Stimulated activated CD4-positive, alpha-beta T cell treated with anti-CD3 and anti-CD28 coated beads, Interleukin-4, amount 100 ng/mL, for 4 hours (primary cell): Measurements from ENCODE around the gene MEG3.

Experiments used
- DNase-seq, 2 experiments: peaks; one replicate each; pipeline ENCODE4 v3.0.0-alpha.2; 2020

MEG3 gene

GRCh38 chr14:100834082-100834793, 8.3 kb downstream of the MEG3 start:
- DNase-seq: no peak

GRCh38 chr14:100834794-100835547, 9.1 kb downstream of the MEG3 start:
- DNase-seq: no peak

- no peak for DNase-seq
Measured at GRCh38 chr14:100835548-100836310, 9.8 kb downstream of the MEG3 start.

GRCh38 chr14:100836311-100836805, 10.4 kb downstream of the MEG3 start:
- no peak for DNase-seq

GRCh38 chr14:100836941-100837804, 11.3 kb downstream of the MEG3 start:
- no peak for DNase-seq

GRCh38 chr14:100837805-100838350, 12.0 kb downstream of the MEG3 start:
- DNase-seq: no peak

- no peak for DNase-seq
Measured at GRCh38 chr14:100838493-100839314, 12.8 kb downstream of the MEG3 start.

- no peak for DNase-seq
Measured at GRCh38 chr14:100839315-100839585, 13.3 kb downstream of the MEG3 start.

- no peak for DNase-seq
Measured at GRCh38 chr14:100839681-100840111, 13.8 kb downstream of the MEG3 start.

- DNase-seq: no peak
Measured at GRCh38 chr14:100840286-100841065, 14.6 kb downstream of the MEG3 start.

GRCh38 chr14:100841066-100841760, 15.3 kb downstream of the MEG3 start:
- DNase-seq: no peak

- no peak for DNase-seq
Measured at GRCh38 chr14:100841761-100842403, 16.0 kb downstream of the MEG3 start.

- no peak for DNase-seq
Measured at GRCh38 chr14:100842799-100843198, 16.9 kb downstream of the MEG3 start.

GRCh38 chr14:100844082-100844408, 18.1 kb downstream of the MEG3 start:
- no peak for DNase-seq

GRCh38 chr14:100844421-100844820, 18.5 kb downstream of the MEG3 start:
- no peak for DNase-seq

GRCh38 chr14:100844846-100845245, 18.9 kb downstream of the MEG3 start:
- no peak for DNase-seq

- no peak for DNase-seq
Measured at GRCh38 chr14:100845341-100845740, 19.4 kb downstream of the MEG3 start.

GRCh38 chr14:100846309-100846859, 20.5 kb downstream of the MEG3 start:
- DNase-seq: no peak

GRCh38 chr14:100849115-100849781, 23.3 kb downstream of the MEG3 start:
- no peak for DNase-seq
